GM23338 (cell line): ENCODE measurements around the gene ERO1A. TPM values are rescaled to one million over a fixed set of nuclear protein-coding genes. Genes with fewer than 3 reads are reported as not detected.

Source experiments
- ATAC-seq: fragments of 200-7000 bp; cut with Tn5 transposase; 3 replicates; pipeline ENCODE4 v1.9.1; 2020
- DNase-seq: peaks from one replicate; pipeline ENCODE4 v3.0.0-alpha.2; 2015; ENCODE audit warnings: low spot score
- H2AFZ ChIP-seq: fragments of 200-600 bp; sonication (generic); 2 replicates; pipeline ENCODE4 v1.8.0; 2016; ENCODE audit warnings: antibody characterized with exemption, mild to moderate bottlenecking, moderate library complexity
- H3F3A ChIP-seq: fragments of 200-600 bp; sonication (generic); replicated peaks from 2 replicates; pipeline ENCODE4 v1.8.0; 2017; ENCODE audit warnings: antibody characterized with exemption, mixed run types, low read depth
- H3K27ac ChIP-seq: fragments of 200-600 bp; sonication (generic); 2 replicates; pipeline ENCODE4 v1.6.1; 2016; ENCODE audit warnings: low read depth
- H3K27me3 ChIP-seq: fragments of 200-600 bp; sonication (generic); 2 replicates; pipeline ENCODE4 v1.8.0; 2016; ENCODE audit warnings: mild to moderate bottlenecking, mixed run types, moderate library complexity; ENCODE audit not compliant: insufficient read depth
- H3K36me3 ChIP-seq: fragments of 200-600 bp; sonication (generic); 2 replicates; pipeline ENCODE4 v1.8.0; 2016; ENCODE audit warnings: mild to moderate bottlenecking; ENCODE audit not compliant: insufficient read depth
- H3K4me1 ChIP-seq: fragments of 200-600 bp; sonication (generic); 2 replicates; pipeline ENCODE4 v1.8.0; 2016; ENCODE audit warnings: mild to moderate bottlenecking, moderate library complexity; ENCODE audit not compliant: insufficient read depth
- H3K4me2 ChIP-seq: fragments of 200-600 bp; sonication (generic); 2 replicates; pipeline ENCODE4 v1.7.1; 2017; ENCODE audit warnings: mixed run types
- H3K4me3 ChIP-seq: fragments of 200-600 bp; sonication (generic); 2 replicates; pipeline ENCODE4 v1.6.1; 2016; ENCODE audit warnings: mixed run types
- H3K79me2 ChIP-seq: fragments of 200-600 bp; sonication (generic); replicated peaks from 2 replicates; pipeline ENCODE4 v1.8.0; 2017; ENCODE audit warnings: mild to moderate bottlenecking; ENCODE audit not compliant: insufficient read depth
- H3K9me2 ChIP-seq: fragments of 200-600 bp; sonication (generic); 2 replicates; pipeline ENCODE4 v1.8.0; 2017; ENCODE audit not compliant: insufficient read depth
- H4K20me1 ChIP-seq: fragments of 200-600 bp; sonication (generic); replicated peaks from 2 replicates; pipeline ENCODE4 v1.8.0; 2017; ENCODE audit warnings: mild to moderate bottlenecking; ENCODE audit not compliant: insufficient read depth
- H3K27ac Mint-ChIP-seq: 2 replicates; pipeline ENCODE4 v1.8.0; 2020; ENCODE audit warnings: inconsistent platforms, mild to moderate bottlenecking, moderate library complexity, mixed read lengths
- H3K27me3 Mint-ChIP-seq: 3 replicates; pipeline ENCODE4 v1.8.0; 2022; ENCODE audit warnings: low read depth, mild to moderate bottlenecking, moderate library complexity, mixed read lengths, inconsistent platforms; ENCODE audit not compliant: insufficient read depth, poor library complexity
- H3K36me3 Mint-ChIP-seq: 3 replicates; pipeline ENCODE4 v1.8.0; 2021; ENCODE audit warnings: low read depth, mild to moderate bottlenecking, inconsistent platforms, moderate library complexity, mixed read lengths
- H3K4me1 Mint-ChIP-seq: 3 replicates; pipeline ENCODE4 v1.8.0; 2020; ENCODE audit warnings: mild to moderate bottlenecking, inconsistent platforms, mixed read lengths
- H3K4me3 Mint-ChIP-seq: 3 replicates; pipeline ENCODE4 v1.8.0; 2021; ENCODE audit warnings: moderate library complexity, mild to moderate bottlenecking, inconsistent platforms, mixed read lengths
- H3K9me3 Mint-ChIP-seq: 3 replicates; pipeline ENCODE4 v1.8.0; 2020; ENCODE audit warnings: moderate library complexity, mild to moderate bottlenecking, inconsistent platforms, mixed read lengths
- CREB1 ChIP-seq: fragments of 250-450 bp; sonication (Bioruptor Pico); IDR thresholded peaks from 2 replicates; pipeline ENCODE4 v1.5.0; 2020; ENCODE audit warnings: low read depth, mild to moderate bottlenecking, moderate library complexity
- ETS1 ChIP-seq: IDR thresholded peaks from 2 replicates; pipeline ENCODE4 v1.6.1; 2016; ENCODE audit warnings: antibody characterized with exemption
- EZH2 ChIP-seq: fragments of 200-600 bp; sonication (generic); IDR thresholded peaks from one replicate; pipeline ENCODE4 v1.8.0; 2017; ENCODE audit warnings: antibody characterized with exemption, mild to moderate bottlenecking, low read depth; ENCODE audit not compliant: unreplicated experiment
- EZH2phosphoT487 ChIP-seq: fragments of 200-600 bp; sonication (generic); IDR thresholded peaks from one replicate; pipeline ENCODE4 v1.8.1; 2018; ENCODE audit warnings: antibody characterized with exemption; ENCODE audit not compliant: unreplicated experiment
- JUNB ChIP-seq: IDR thresholded peaks from one replicate; pipeline ENCODE4 v1.6.1; 2016; ENCODE audit warnings: antibody characterized with exemption; ENCODE audit not compliant: unreplicated experiment
- NANOG ChIP-seq: IDR thresholded peaks from 2 replicates; pipeline ENCODE4 v1.6.1; 2016; ENCODE audit warnings: antibody characterized with exemption, borderline replicate concordance
- POLR2AphosphoS5 ChIP-seq: IDR thresholded peaks from 2 replicates; pipeline ENCODE4 v1.6.1; 2016; ENCODE audit warnings: antibody characterized with exemption, low read depth
- REST ChIP-seq: IDR thresholded peaks from one replicate; pipeline ENCODE4 v1.6.1; 2018; ENCODE audit warnings: antibody characterized with exemption; ENCODE audit not compliant: unreplicated experiment
- ZNF114 ChIP-seq: fragments of 250-450 bp; sonication (Bioruptor Pico); IDR thresholded peaks from 2 replicates; pipeline ENCODE4 v1.5.0; 2020; ENCODE audit warnings: mild to moderate bottlenecking, moderate library complexity
- ZNF462 ChIP-seq: fragments of 250-450 bp; sonication (Bioruptor Pico); IDR thresholded peaks from 2 replicates; pipeline ENCODE4 v1.5.0; 2020; ENCODE audit warnings: mild to moderate bottlenecking, moderate library complexity
- polyA plus RNA-seq: library from polyadenylated mRNA; unstranded; fragments of >200 nt; fragmentation: Nextera tagmentation; extraction: Ambion mirVana; gene quantifications from 2 replicates; pipeline ENCODE4 v1.2.1, GENCODE V29; 2016
- total RNA-seq: library from RNA; depleted of rRNA; stranded (reverse); fragments of >200 nt; shearing (Covaris generic); gene quantifications from 2 replicates; pipeline ENCODE4 v1.2.3, GENCODE V29; 2014

Gene ERO1A
- total and polyA plus RNA-seq, 2 experiments from 2014 or later = 25.2 to 44.7 TPM

- no peak for TF ChIP-seq ZNF462 (CRISPR knock-in tag)
- no peak for TF ChIP-seq JUNB
Measured at GRCh38 chr14:52649511-52649910, 45.8 kb downstream of the ERO1A start (continued).

- Histone ChIP-seq H3K4me1 (no peaks in the 10 kb centered on the region), H3K36me3 (peaks cover 3% of the 10 kb centered on the region; the same call in 1 of the 2 replicates), H4K20me1 (no peaks in the 10 kb centered on the region; the same call in 1 of the 2 replicates), H3K4me2 (no peak overlapping the region), H3K27me3 (no peaks in the 10 kb centered on the region), H3K4me3 (no peak overlapping the region), H3K79me2 (no peaks in the 10 kb centered on the region), H3K9me2 (no peaks in the 10 kb centered on the region), H3F3A (no peaks in the 10 kb centered on the region), H2AFZ (no peak overlapping the region), H3K27ac (no peak overlapping the region)
- Mint-ChIP-seq H3K4me1 (no peaks in the 10 kb centered on the region), H3K4me3 (no peak overlapping the region), H3K27me3 (peaks cover 2% of the 10 kb centered on the region), H3K9me3 (peaks cover 7% of the 10 kb centered on the region; the same call in 2 of the 3 replicates), H3K27ac (no peak overlapping the region), H3K36me3 (peaks cover 32% of the 10 kb centered on the region)
- ATAC-seq (no peak), DNase-seq (no peak)
- TF ChIP-seq NANOG (no peak), POLR2AphosphoS5 (no peak), CREB1 (CRISPR knock-in tag) (no peak), EZH2 (no peak), ZNF114 (CRISPR knock-in tag) (no peak), JUNB (no peak), EZH2phosphoT487 (no peak), REST (no peak), ETS1 (no peak)
Measured at GRCh38 chr14:52641745-52642144, 53.6 kb downstream of the ERO1A start.
